Loucy (cell line): ENCODE measurements around the gene FOXP1.

Experiments
- H2AFZ ChIP-seq: fragments of 200-600 bp; sonication (generic); 2 replicates; pipeline ENCODE4 v1.6.0; 2016; ENCODE audit warnings: antibody characterized with exemption, mild to moderate bottlenecking, low read length, moderate library complexity
- H3F3A ChIP-seq: fragments of 200-600 bp; 2 replicates; pipeline ENCODE4 v1.6.0; 2016; ENCODE audit warnings: antibody characterized with exemption, low read depth, mild to moderate bottlenecking
- H3K27me3 ChIP-seq: fragments of 200-600 bp; sonication (generic); 2 replicates; pipeline ENCODE4 v1.6.1; 2014; ENCODE audit warnings: low read length, mild to moderate bottlenecking; ENCODE audit not compliant: insufficient read depth, poor library complexity, severe bottlenecking
- H3K36me3 ChIP-seq: fragments of 200-600 bp; sonication (generic); 2 replicates; pipeline ENCODE4 v1.6.1; 2016; ENCODE audit warnings: low read length; ENCODE audit not compliant: insufficient read depth
- H3K4me1 ChIP-seq: fragments of 200-600 bp; sonication (generic); 2 replicates; pipeline ENCODE4 v1.5.1; 2014; ENCODE audit warnings: low read length, mild to moderate bottlenecking; ENCODE audit not compliant: insufficient read depth, poor library complexity, severe bottlenecking
- H3K4me2 ChIP-seq: fragments of 200-600 bp; sonication (generic); 2 replicates; pipeline ENCODE4 v1.6.0; 2014; ENCODE audit warnings: antibody characterized with exemption, low read length, low read depth, mild to moderate bottlenecking; ENCODE audit not compliant: poor library complexity, severe bottlenecking
- H3K4me3 ChIP-seq: fragments of 200-600 bp; sonication (generic); 2 replicates; pipeline ENCODE4 v1.5.1; 2014; ENCODE audit warnings: low read length, mild to moderate bottlenecking, mixed read lengths; ENCODE audit not compliant: poor library complexity, severe bottlenecking
- H3K79me2 ChIP-seq: fragments of 200-600 bp; sonication (generic); 2 replicates; pipeline ENCODE4 v1.6.1; 2014; ENCODE audit warnings: low read length; ENCODE audit not compliant: insufficient read depth
- H3K9ac ChIP-seq: fragments of 200-600 bp; sonication (generic); 2 replicates; pipeline ENCODE4 v1.6.0; 2014; ENCODE audit warnings: mild to moderate bottlenecking, low read depth, low read length, moderate library complexity; ENCODE audit not compliant: poor library complexity, severe bottlenecking
- H3K9me2 ChIP-seq: fragments of 200-600 bp; sonication (generic); replicated peaks from 2 replicates; pipeline ENCODE4 v1.6.1; 2016; ENCODE audit warnings: low read depth, low read length, mixed read lengths
- H3K9me3 ChIP-seq: fragments of 200-600 bp; sonication (generic); 2 replicates; pipeline ENCODE4 v1.6.1; 2014; ENCODE audit warnings: mild to moderate bottlenecking, antibody characterized with exemption, low read length, low read depth; ENCODE audit not compliant: insufficient read depth
- H4K20me1 ChIP-seq: fragments of 200-600 bp; sonication (generic); 2 replicates; pipeline ENCODE4 v1.6.0; 2014; ENCODE audit warnings: antibody characterized with exemption, low read length, mild to moderate bottlenecking; ENCODE audit not compliant: insufficient read depth, poor library complexity, severe bottlenecking
- CTCF ChIP-seq: fragments of 200-600 bp; sonication (generic); conservative IDR thresholded peaks from 2 replicates; pipeline ENCODE4 v1.5.1; 2014; ENCODE audit warnings: mild to moderate bottlenecking, antibody characterized with exemption, low read length
- EZH2phosphoT487 ChIP-seq: fragments of 200-600 bp; IDR thresholded peaks from 2 replicates; pipeline ENCODE4 v1.6.1; 2018; ENCODE audit warnings: antibody characterized with exemption, mild to moderate bottlenecking, moderate library complexity, borderline replicate concordance

FOXP1 gene

GRCh38 chr3:71262364-71263265, 320.9 kb downstream of the FOXP1 start:
- no peaks in the 10 kb centered on the region for H3K9me3 ChIP-seq
- H3K79me2 ChIP-seq, result no peaks in the 10 kb centered on the region
- no peak overlapping the region for H2AFZ ChIP-seq
- peaks cover 6% of the 10 kb centered on the region for H3K4me1 ChIP-seq
- no peaks in the 10 kb centered on the region for H4K20me1 ChIP-seq
- no peaks in the 10 kb centered on the region for H3K27me3 ChIP-seq
- no peak overlapping the region for H3K4me3 ChIP-seq
- H3K9me2 ChIP-seq, result no peaks in the 10 kb centered on the region
- H3K4me2 ChIP-seq, result no peak overlapping the region
- H3F3A ChIP-seq, result no peaks in the 10 kb centered on the region
- TF ChIP-seq EZH2phosphoT487 (no peak), CTCF (no peak)
- H3K9ac ChIP-seq, result no peak overlapping the region
- H3K36me3 ChIP-seq, result no peaks in the 10 kb centered on the region; the same call in 1 of the 2 replicates

GRCh38 chr3:71260782-71261181, 322.7 kb downstream of the FOXP1 start:
- H3K79me2 ChIP-seq, result no peaks in the 10 kb centered on the region
- H3F3A ChIP-seq, result no peaks in the 10 kb centered on the region
- H3K9ac ChIP-seq, result no peak overlapping the region
- no peak overlapping the region for H2AFZ ChIP-seq
- H3K4me1 ChIP-seq, result peaks cover 6% of the 10 kb centered on the region
- no peaks in the 10 kb centered on the region for H3K36me3 ChIP-seq
- no peaks in the 10 kb centered on the region for H3K27me3 ChIP-seq
- no peaks in the 10 kb centered on the region for H4K20me1 ChIP-seq
- no peak overlapping the region for H3K4me2 ChIP-seq
- H3K9me3 ChIP-seq, result no peaks in the 10 kb centered on the region
- no peaks in the 10 kb centered on the region for H3K9me2 ChIP-seq
- no peak for TF ChIP-seq EZH2phosphoT487
- no peak for TF ChIP-seq CTCF
- no peak overlapping the region for H3K4me3 ChIP-seq

GRCh38 chr3:71258526-71258925, 325.0 kb downstream of the FOXP1 start:
- H3K4me1 ChIP-seq, result peaks cover 6% of the 10 kb centered on the region
- no peaks in the 10 kb centered on the region for H3K36me3 ChIP-seq
- no peaks in the 10 kb centered on the region for H4K20me1 ChIP-seq
- no peak overlapping the region for H3K4me3 ChIP-seq
- H3F3A ChIP-seq, result no peaks in the 10 kb centered on the region
- no peak overlapping the region for H2AFZ ChIP-seq
- no peaks in the 10 kb centered on the region for H3K27me3 ChIP-seq
- H3K9ac ChIP-seq, result no peak overlapping the region
- H3K4me2 ChIP-seq, result no peak overlapping the region
- H3K9me2 ChIP-seq, result no peaks in the 10 kb centered on the region
- H3K79me2 ChIP-seq, result no peaks in the 10 kb centered on the region
- TF ChIP-seq EZH2phosphoT487 (no peak), CTCF (no peak)
- no peaks in the 10 kb centered on the region for H3K9me3 ChIP-seq
